K562 (cell line): Measurements from ENCODE around the gene HORMAD1. TPM values are rescaled to one million over a fixed set of nuclear protein-coding genes. Genes with fewer than 3 reads are reported as not detected.

Experiments
- CHD7 ChIP-seq: fragments of 200-600 bp; sonication (generic); IDR thresholded peaks from one replicate; pipeline ENCODE4 v1.6.1; 2012; ENCODE audit warnings: mild to moderate bottlenecking, low read depth, low read length, inconsistent platforms
- CREB3L1 ChIP-seq: fragments of 450-650 bp; IDR thresholded peaks from 2 replicates; pipeline ENCODE4 v1.6.1; 2014; ENCODE audit warnings: low read depth, mild to moderate bottlenecking, moderate library complexity, borderline replicate concordance
- EP400 ChIP-seq: fragments of 450-650 bp; IDR thresholded peaks from 2 replicates; pipeline ENCODE4 v1.6.1; 2017; ENCODE audit warnings: antibody characterized with exemption, mild to moderate bottlenecking, moderate library complexity
- FOS ChIP-seq: IDR thresholded peaks from 3 replicates; pipeline ENCODE4 v1.6.1; 2011; ENCODE audit not compliant: insufficient read length; ENCODE audit errors: extremely low read depth
- L3MBTL2 ChIP-seq: fragments of 450-650 bp; IDR thresholded peaks from 2 replicates; pipeline ENCODE4 v1.6.1; 2016; ENCODE audit warnings: mild to moderate bottlenecking, moderate library complexity
- MAZ ChIP-seq, 2 experiments: fragments of 450-650 bp in 1 of 2; sonication (generic) in 1 of 2; formaldehyde crosslinking; IDR thresholded peaks in 1 of 2; conservative IDR thresholded peaks in 1 of 2; 2 replicates each; pipeline versions ENCODE4 v1.4.0 to v1.5.0; 2020; ENCODE audit warnings: mild to moderate bottlenecking in 1 of 2, missing genetic modification reagents in 1 of 2
- NKRF ChIP-seq: fragments of 450-650 bp; IDR thresholded peaks from 2 replicates; pipeline ENCODE4 v1.6.1; 2016; ENCODE audit warnings: borderline replicate concordance
- NRF1 ChIP-seq, 2 experiments: fragments of 450-650 bp; IDR thresholded peaks in 1 of 2; conservative IDR thresholded peaks in 1 of 2; 2 replicates each; pipeline ENCODE4 v1.6.1; 2014; ENCODE audit warnings: mild to moderate bottlenecking in 2 of 2
- RBM25 ChIP-seq: fragments of 200-400 bp; formaldehyde crosslinking; IDR thresholded peaks from 2 replicates; pipeline ENCODE4 v1.6.1; 2018; ENCODE audit warnings: low read length, low read depth, moderate library complexity; ENCODE audit not compliant: severe bottlenecking
- SAFB ChIP-seq: fragments of 200-400 bp; formaldehyde crosslinking; IDR thresholded peaks from 2 replicates; pipeline ENCODE4 v1.6.1; 2017; ENCODE audit warnings: low read depth, low read length, borderline replicate concordance
- SUPT5H ChIP-seq: fragments of 450-650 bp; IDR thresholded peaks from 2 replicates; pipeline ENCODE4 v1.6.1; 2016
- polyA plus RNA-seq, 8 experiments: library from polyadenylated mRNA; depleted of rRNA in 4 of 8; stranded (reverse) in 5 of 8; unstranded in 3 of 8; fragments of >200 nt; fragmentation: Nextera tagmentation in 2 of 8; fragmentation: Illumina TruSeq in 1 of 8; extraction: Ambion mirVana in 2 of 8; extraction: Trizol in 1 of 8; gene quantifications; 2 replicates each; pipeline versions ENCODE4 v1.2.1 to v1.2.3, GENCODE V29; 2011 to 2014; ENCODE audit warnings: inconsistent platforms in 1 of 8, missing spikeins in 1 of 8
- total RNA-seq, 7 experiments: library from RNA; depleted of rRNA in 6 of 7; stranded (reverse); fragments of >200 nt in 6 of 7; fragmentation: Illumina TruSeq in 2 of 7; extraction: Trizol in 2 of 7; gene quantifications; 2 replicates each; pipeline versions ENCODE4 v1.2.1 to v1.2.3, GENCODE V29; 2011 to 2021; ENCODE audit warnings: low replicate concordance in 1 of 7

HORMAD1 gene
- total and polyA plus RNA-seq, 9 of the 15 experiments (the other 6 are each of a cell fraction or from before 2014, with no cell fraction given), result not detected

GRCh38 chr1:150696995-150697927 is 23.4 kb downstream of the HORMAD1 start, which contains the start of gene GOLPH3L (continued):
- TF ChIP-seq CREB3L1, result 0 out of 2 replicates have a peak, but pooled peaks have one; percentile 31
- TF ChIP-seq EP400, result peak; percentile 82
- no peak for TF ChIP-seq CHD7
- peak; percentile 26 for TF ChIP-seq L3MBTL2
- TF ChIP-seq SAFB, result no peak
- peak; percentile 94 for TF ChIP-seq FOS
- peak; percentile 95 for TF ChIP-seq RBM25
- no peak; a peak in 1 of 4 replicates for TF ChIP-seq MAZ (CRISPR knock-in tag; conservative IDR thresholded peaks at IDR 0.05 in 1 of 2, IDR thresholded peaks at IDR 0.05 in 1 of 2)
- TF ChIP-seq NKRF, result peak; percentile 80; the same call in 1 of the 2 replicates
- peak; percentile 71 to 76 for TF ChIP-seq NRF1 (conservative IDR thresholded peaks at IDR 0.05 in 1 of 2, IDR thresholded peaks at IDR 0.05 in 1 of 2)
- TF ChIP-seq SUPT5H, result peak; percentile 72
